Endothelial cell of umbilical vein (primary cell): ENCODE data around the gene ZNRD2. TPM values are rescaled to one million over a fixed set of nuclear protein-coding genes. Genes with fewer than 3 reads are reported as not detected.

Experiments
- BruUV-seq: library from RNA; stranded (reverse); fragments of 400-500 nt; replicated peaks from 2 replicates; lab custom pipeline; 2021; lab: Mats Ljungman, UMichigan
- CTCF ChIA-PET: fragments of 300-600, 350-600 bp; sonication (Branson Sonifier 250); formaldehyde crosslinking; loops from one replicate; lab custom pipeline; 2021; ENCODE audit warnings: antibody characterized with exemption, inconsistent platforms; lab: Charles Lee
- POLR2A ChIA-PET: fragments of 300-600, 350-600 bp; sonication (Branson Sonifier 250); formaldehyde crosslinking; loops from one replicate; lab custom pipeline; 2021; ENCODE audit warnings: antibody characterized with exemption, inconsistent platforms; lab: Charles Lee
- DNase-seq: peaks from one replicate; pipeline ENCODE4 v3.0.0-alpha.2; 2011; ENCODE audit warnings: low read depth, low spot score
- FAIRE-seq: peaks from 2 replicates; lab custom pipeline; 2011; peaks lifted over from hg19 to GRCh38; lab: Jason Lieb, UNC
- H2AFZ ChIP-seq: 2 replicates; pipeline ENCODE4 v1.6.0; 2012; ENCODE audit warnings: low read depth, low read length, control low read depth, inconsistent platforms
- H3K27ac ChIP-seq: 2 replicates; pipeline ENCODE4 v1.5.1; 2011; ENCODE audit warnings: low read depth, mild to moderate bottlenecking, control low read depth, low read length, moderate library complexity; ENCODE audit not compliant: insufficient read depth
- H3K27me3 ChIP-seq, 2 experiments: 2 replicates each; pipeline versions ENCODE4 v1.6.0 to v1.6.1; 2011; ENCODE audit warnings: low read length in 2 of 2, mixed read lengths in 1 of 2; ENCODE audit not compliant: control insufficient read depth in 2 of 2, insufficient read depth in 2 of 2
- H3K36me3 ChIP-seq, 2 experiments: 2 replicates in 1 of 2; 3 replicates in 1 of 2; pipeline ENCODE4 v1.5.1; 2011; ENCODE audit warnings: low read length in 2 of 2, mild to moderate bottlenecking in 1 of 2, moderate library complexity in 1 of 2; ENCODE audit not compliant: control insufficient read depth in 2 of 2, insufficient read depth in 2 of 2; ENCODE audit errors: extremely low read depth in 1 of 2
- H3K4me1 ChIP-seq: 3 replicates; pipeline ENCODE4 v1.5.1; 2011; ENCODE audit warnings: mild to moderate bottlenecking, low read length; ENCODE audit not compliant: control insufficient read depth, insufficient read depth; ENCODE audit errors: extremely low read depth
- H3K4me2 ChIP-seq: 2 replicates; pipeline ENCODE4 v1.6.1; 2011; ENCODE audit warnings: low read length, control low read depth, mixed read lengths; ENCODE audit not compliant: insufficient read depth
- H3K4me3 ChIP-seq, 3 experiments: fragments of 200-600 bp in 1 of 3; sonication (generic), shearing (Covaris generic) in 1 of 3; replicated peaks in 1 of 3; 2 replicates each; pipeline ENCODE4 v1.5.1; 2011 to 2016; ENCODE audit warnings: control low read depth in 3 of 3, low read length in 3 of 3, mild to moderate bottlenecking in 2 of 3, inconsistent platforms in 1 of 3, low read depth in 1 of 3, moderate library complexity in 1 of 3; ENCODE audit not compliant: insufficient read depth in 1 of 3
- H3K79me2 ChIP-seq: 2 replicates; pipeline ENCODE4 v1.6.0; 2012; ENCODE audit warnings: low read length, inconsistent platforms; ENCODE audit not compliant: control insufficient read depth, insufficient read depth
- H3K9ac ChIP-seq: replicated peaks from 2 replicates; pipeline ENCODE3; 2011; ENCODE audit warnings: low read length, control low read depth; ENCODE audit not compliant: insufficient read depth; ENCODE audit errors: extremely low read depth
- H3K9me1 ChIP-seq: replicated peaks from 3 replicates; pipeline ENCODE4 v1.6.0; 2011; ENCODE audit warnings: mild to moderate bottlenecking, low read length; ENCODE audit not compliant: control insufficient read depth, insufficient read depth; ENCODE audit errors: extremely low read depth
- H3K9me3 ChIP-seq: replicated peaks from 2 replicates; pipeline ENCODE4 v1.5.1; 2012; ENCODE audit warnings: low read length, inconsistent platforms; ENCODE audit not compliant: control insufficient read depth, insufficient read depth
- H4K20me1 ChIP-seq: replicated peaks from 2 replicates; pipeline ENCODE3; 2011; ENCODE audit warnings: mild to moderate bottlenecking, low read length; ENCODE audit not compliant: control insufficient read depth, insufficient read depth; ENCODE audit errors: extremely low read depth
- CTCF ChIP-seq, 2 donors: IDR thresholded peaks; 1 replicate in 1 of 2; 2 replicates in 1 of 2; pipeline ENCODE4 v1.5.1; 2011; ENCODE audit warnings: low read length in 2 of 2, mild to moderate bottlenecking in 2 of 2, moderate library complexity in 2 of 2, control low read depth in 1 of 2, inconsistent platforms in 1 of 2, low read depth in 1 of 2; ENCODE audit not compliant: insufficient read depth in 1 of 2; ENCODE audit errors: extremely low read depth in 1 of 2
- EZH2 ChIP-seq: IDR thresholded peaks from 2 replicates; pipeline ENCODE4 v1.6.1; 2012; ENCODE audit warnings: borderline replicate concordance, low read depth, mild to moderate bottlenecking, moderate library complexity, low read length, inconsistent platforms; ENCODE audit not compliant: severe bottlenecking
- FOS ChIP-seq: IDR thresholded peaks from 2 replicates; pipeline ENCODE4 v1.6.1; 2011; ENCODE audit warnings: mild to moderate bottlenecking, low read length, moderate library complexity, borderline replicate concordance; ENCODE audit not compliant: insufficient read depth
- GATA2 ChIP-seq: IDR thresholded peaks from 2 replicates; pipeline ENCODE4 v1.7.0; 2011; ENCODE audit warnings: low read depth, mild to moderate bottlenecking, moderate library complexity, mixed read lengths, low read length; ENCODE audit not compliant: insufficient read length, insufficient read depth
- JUN ChIP-seq: IDR thresholded peaks from 2 replicates; pipeline ENCODE4 v1.6.1; 2011; ENCODE audit warnings: borderline replicate concordance, low read depth; ENCODE audit not compliant: insufficient read length, insufficient read depth
- MAX ChIP-seq: IDR thresholded peaks from 2 replicates; pipeline ENCODE4 v1.6.1; 2011; ENCODE audit not compliant: insufficient read depth, insufficient read length
- MYC ChIP-seq: IDR thresholded peaks from one replicate; pipeline ENCODE4 v1.6.1; 2011; ENCODE audit warnings: mild to moderate bottlenecking, low read depth, low read length
- POLR2A ChIP-seq: IDR thresholded peaks from 2 replicates; pipeline ENCODE4 v1.6.1; 2012; ENCODE audit warnings: low read depth, mild to moderate bottlenecking, control low read depth, low read length
- POLR2AphosphoS5 ChIP-seq: IDR thresholded peaks from 2 replicates; pipeline ENCODE4 v1.6.1; 2012; ENCODE audit warnings: low read depth, mild to moderate bottlenecking, control low read depth, low read length, moderate library complexity; ENCODE audit not compliant: insufficient read depth
- dilution Hi-C: fragments of 300-500 bp; cut with MboI; formaldehyde crosslinking; loops from one replicate; pipeline ENCODE4 v1.15.0; 2019; ENCODE audit warnings: low sequenced_read_pairs; ENCODE audit not compliant: extremely low pct_ligation_motif_present
- intact Hi-C: fragments of 100-400 bp; cut with micrococcal nuclease; formaldehyde crosslinking; loops from one replicate; pipeline ENCODE4 v1.10.0; 2022
- polyA plus RNA-seq, 4 experiments: library from polyadenylated mRNA; depleted of rRNA in 3 of 4; stranded (reverse) in 3 of 4; unstranded in 1 of 4; fragments of >200 nt; gene quantifications; 2 replicates each; pipeline versions ENCODE4 v1.2.1 to v1.2.3, GENCODE V29; 2011 to 2012; ENCODE audit warnings: missing spikeins in 1 of 4
- total RNA-seq: library from RNA; stranded (reverse); gene quantifications from 2 replicates; pipeline ENCODE4 v1.2.3, GENCODE V29; 2021

The ZNRD2 gene
- total and polyA plus RNA-seq, 2 donors (not counting 3 experiments of a cell fraction or from before 2014, with no cell fraction given) = 40.8 to 96.7 TPM

- no peak overlapping the region for H3K9ac ChIP-seq
- ChIA-PET CTCF (no interaction called here), POLR2A (no interaction called here)
- H4K20me1 ChIP-seq = no peaks in the 10 kb centered on the region
- H3K79me2 ChIP-seq = peaks cover 21% of the 10 kb centered on the region
- no peak overlapping the region for H2AFZ ChIP-seq
- H3K9me3 ChIP-seq = no peaks in the 10 kb centered on the region
- no TSS peak for BruUV-seq
- H3K27me3 ChIP-seq = no peaks in the 10 kb centered on the region
- H3K4me1 ChIP-seq = peaks cover 10% of the 10 kb centered on the region
- dilution Hi-C loops (no loop called here), intact Hi-C loops (no loop called here)
- H3K4me2 ChIP-seq = no peak overlapping the region
- no peak overlapping the region for H3K27ac ChIP-seq
- TF ChIP-seq FOS (no peak), GATA2 (no peak), POLR2AphosphoS5 (no peak), CTCF (IDR thresholded peaks at IDR 0.05; ENCODE audit: extremely low read depth in 1 of 2, insufficient read depth in 1 of 2, low read depth in 1 of 2, low read length in 2 of 2) (no peak), EZH2 (no peak), POLR2A (no peak), JUN (no peak), MYC (no peak), MAX (no peak)
- no peak for DNase-seq
- no peak overlapping the region for H3K4me3 ChIP-seq
- H3K9me1 ChIP-seq = no peaks in the 10 kb centered on the region
- H3K36me3 ChIP-seq = peaks cover 3 to 52% of the 10 kb centered on the region in 2 experiments
- no peak for FAIRE-seq
These were observed 49.1 kb downstream of the ZNRD2 start for GRCh38 chr11:65619281-65619928.
